HG03571 (cell line): ENCODE data around the gene FRMD4A.

ENCODE experiments used
- ATAC-seq: cut with Tn5 transposase; IDR thresholded peaks from one replicate; pipeline ENCODE4 v1.9.1; 2021; ENCODE audit not compliant: unreplicated experiment

Gene FRMD4A

DNA sequence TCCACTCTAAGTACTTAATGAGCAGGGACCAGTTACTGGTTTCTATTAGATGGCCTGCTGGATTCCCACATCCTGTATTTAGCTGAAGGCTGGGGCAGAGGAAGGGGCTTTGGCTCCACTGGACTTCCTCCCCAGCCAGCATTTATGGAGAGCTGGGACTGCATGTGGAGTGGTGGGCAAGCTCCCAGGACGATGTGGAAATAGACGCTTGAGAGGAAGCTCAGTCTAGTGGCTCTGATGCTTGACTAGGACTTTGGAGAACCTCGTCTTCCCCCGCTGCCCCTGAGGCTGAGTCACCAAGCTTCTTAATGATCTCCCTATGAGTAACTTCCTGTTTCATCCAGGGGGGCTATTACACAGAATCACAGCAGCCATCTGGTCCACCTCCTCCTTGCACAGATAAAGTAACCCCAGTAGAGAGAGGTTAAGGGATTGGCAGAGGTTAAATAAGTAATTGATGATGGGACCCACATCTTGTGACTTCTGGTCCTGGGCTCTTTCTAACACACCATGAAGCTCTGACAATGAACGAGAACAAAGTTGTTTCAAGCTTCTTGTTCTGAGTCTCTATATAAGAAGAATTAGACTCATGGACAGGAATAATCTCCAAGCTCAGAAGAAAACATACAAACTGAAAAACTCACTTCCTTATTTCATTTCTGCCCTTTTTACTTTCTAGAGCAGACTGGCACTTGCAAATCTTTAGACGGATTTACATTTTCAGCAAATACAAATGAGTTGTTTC, 617.7 kb downstream of the FRMD4A start:
- peak; percentile 81 for ATAC-seq

DNA sequence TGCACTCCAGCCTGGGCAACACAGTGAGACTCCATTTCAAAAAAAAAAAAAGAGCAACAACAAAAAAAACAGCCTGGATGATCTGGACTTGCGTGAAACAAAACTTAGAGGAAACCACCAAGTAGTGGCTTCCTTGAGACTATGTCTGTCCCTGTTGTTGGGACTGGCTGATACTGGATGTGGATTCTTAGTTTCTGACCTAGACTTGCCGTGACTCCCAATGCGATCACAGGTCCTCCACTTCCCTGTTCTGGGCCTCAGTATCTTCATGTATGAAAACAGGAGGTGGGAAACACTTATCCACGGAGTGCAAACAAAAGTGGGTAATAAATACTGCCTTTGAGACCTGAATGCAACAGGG, 618.3 kb downstream of the FRMD4A start:
- no peak for ATAC-seq

DNA sequence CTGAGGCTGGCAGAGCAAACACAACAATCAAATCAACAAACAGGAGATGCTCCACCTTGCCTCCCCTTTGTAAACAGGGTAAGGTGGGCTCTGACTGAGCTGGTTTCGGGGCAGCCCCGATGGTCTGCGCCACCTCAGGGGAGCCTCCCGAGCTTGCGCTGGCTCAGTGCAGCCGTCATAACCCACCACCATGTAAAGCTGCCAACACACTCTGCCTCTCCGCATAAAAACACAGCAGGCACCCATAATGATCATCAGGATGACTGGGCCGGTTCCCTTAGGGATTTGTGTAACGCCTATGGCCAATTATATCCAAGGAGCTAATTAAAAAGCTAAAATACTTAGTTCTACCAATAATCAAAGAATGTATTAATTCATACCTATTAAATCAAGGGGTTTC, 619.4 kb downstream of the FRMD4A start:
- no peak for ATAC-seq

DNA sequence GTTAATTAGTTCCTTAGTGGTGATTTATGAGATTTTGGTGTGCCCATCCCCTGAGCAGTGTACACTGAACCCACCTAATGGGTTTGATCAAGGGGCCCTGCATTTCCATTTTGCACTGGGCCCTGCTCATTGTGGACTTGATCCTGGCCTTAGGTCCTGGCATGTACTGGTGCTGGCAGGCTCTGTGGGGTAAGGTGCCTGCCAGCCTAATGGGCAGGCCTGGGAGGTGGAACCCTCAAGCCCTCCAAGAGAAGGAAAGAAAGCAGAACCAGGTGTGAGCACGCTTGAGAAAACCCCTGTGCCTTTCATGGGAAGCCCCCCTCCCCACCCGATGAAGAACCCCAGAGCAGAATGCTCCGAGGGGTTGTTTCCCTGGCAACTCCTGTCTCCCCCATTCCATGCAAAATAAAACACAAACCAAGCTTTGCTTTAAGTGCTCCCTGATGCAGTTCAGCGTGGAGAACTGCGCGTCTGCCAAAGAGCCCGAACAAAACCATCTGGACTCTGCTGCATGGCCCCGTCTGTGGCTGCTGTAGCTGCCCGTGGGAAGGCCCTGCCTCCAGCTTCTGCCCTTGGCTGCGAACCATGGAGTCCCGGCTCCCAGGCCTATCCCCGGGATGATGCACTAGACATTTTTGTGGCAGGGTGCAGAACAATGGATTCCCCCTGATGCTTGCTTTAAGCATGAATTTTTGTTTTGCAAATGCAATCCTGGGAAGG, 620.6 kb downstream of the FRMD4A start:
- ATAC-seq: no peak

DNA sequence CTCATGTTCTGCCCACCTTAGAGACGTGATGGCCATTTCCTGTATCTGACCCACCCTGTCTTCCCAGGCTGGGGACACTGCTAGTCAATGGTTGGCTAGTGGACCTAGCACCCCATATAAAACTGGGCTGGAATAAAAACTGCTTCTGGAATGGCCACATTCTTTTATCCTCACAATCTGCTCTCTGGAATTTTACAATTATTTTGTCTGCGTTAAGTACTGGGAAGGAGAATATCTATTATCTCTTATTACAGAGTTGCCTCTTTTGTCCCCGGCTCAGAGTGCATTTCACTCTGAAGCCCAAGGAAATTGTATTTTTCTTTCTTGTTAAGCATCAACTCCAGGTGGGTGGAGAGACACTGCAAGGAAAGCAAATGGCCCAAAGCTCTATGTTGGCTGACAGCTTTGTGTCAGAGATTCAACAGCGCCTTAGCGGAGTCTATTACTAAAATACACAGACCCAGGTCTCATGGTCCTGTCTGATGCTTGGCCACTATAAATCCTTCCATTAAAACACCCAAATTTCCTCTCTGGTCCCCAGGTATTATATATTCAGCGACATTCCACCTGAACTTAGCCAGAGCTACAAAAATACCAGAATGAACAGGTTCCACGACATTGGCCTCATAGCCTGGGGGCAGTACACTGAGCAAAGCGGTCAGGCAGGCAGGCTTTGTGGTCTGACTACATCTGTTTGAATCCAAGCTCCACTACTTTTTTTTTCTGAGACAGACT, 622.3 kb downstream of the FRMD4A start:
- ATAC-seq: no peak

DNA sequence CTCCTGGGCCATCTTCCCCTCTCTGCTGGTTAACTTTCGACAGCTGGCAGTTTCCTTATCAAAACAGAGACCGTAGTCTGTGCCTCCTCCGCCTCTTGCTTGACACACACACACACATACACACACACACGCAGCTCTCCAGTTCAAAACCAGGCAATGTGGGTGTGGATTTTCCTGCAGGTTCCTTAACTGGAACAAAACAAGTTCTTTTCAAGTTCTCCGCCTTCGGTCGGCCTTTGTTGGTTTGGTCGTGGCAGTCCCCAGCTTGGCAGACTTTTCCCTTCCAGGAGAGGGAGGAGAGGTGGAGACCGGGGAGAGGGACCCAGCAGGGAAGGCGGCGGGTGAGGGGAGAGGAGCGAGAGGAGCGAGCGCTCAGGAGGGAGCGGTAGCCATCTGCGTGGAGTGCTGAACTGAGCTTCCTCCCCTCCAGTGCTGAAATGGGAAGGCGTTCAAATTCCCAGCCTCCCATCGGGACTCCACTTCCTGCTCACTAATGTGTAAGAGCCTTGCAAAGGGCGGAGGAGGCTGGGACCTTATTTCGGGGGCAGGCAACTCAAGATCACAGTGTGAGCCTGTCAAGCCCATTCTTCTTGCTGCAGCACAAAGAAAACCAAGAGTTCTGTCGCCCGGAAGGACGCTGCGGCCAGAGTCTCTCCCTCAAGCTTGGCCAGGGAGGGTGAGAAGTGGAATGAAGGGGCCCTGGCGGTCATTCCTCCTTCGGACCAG, 623.4 kb downstream of the FRMD4A start:
- no peak for ATAC-seq

DNA sequence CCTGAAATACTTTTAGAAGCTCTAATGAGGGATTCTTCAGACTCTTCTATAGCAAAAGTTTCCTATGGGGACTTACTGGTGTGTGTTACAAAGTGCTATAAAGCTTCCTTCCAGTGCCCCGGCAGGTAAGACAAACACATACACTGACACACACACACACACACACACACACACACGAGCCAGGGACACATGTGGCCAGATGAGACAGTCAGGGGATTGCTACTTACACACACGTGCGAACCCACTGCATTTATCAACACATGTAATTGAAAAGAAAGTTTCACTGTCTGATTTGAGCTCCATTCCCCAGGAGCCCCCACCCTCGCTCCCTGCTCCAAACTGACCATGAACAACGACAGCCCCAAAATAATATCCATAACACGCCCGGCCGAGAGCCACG, 624.1 kb downstream of the FRMD4A start:
- ATAC-seq: no peak

DNA sequence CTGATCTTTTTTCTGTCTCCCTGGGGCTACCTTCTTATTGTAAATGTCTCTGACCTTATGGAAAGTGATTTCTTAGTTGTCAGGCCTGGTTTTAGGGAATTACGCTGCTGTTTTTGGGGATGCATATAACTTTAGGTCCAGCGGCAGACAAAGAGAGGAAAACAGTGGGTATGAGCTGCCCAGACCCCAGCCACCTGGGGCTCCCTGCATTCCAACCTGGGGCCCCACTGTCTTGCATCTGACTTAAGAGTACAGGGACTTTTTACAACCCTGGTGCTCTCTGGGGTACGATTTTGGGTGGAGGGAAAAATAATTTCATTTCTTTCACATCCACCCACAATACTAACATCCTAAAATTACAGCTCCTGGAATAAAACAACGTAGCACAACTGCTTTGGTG, 624.5 kb downstream of the FRMD4A start:
- no peak for ATAC-seq

DNA sequence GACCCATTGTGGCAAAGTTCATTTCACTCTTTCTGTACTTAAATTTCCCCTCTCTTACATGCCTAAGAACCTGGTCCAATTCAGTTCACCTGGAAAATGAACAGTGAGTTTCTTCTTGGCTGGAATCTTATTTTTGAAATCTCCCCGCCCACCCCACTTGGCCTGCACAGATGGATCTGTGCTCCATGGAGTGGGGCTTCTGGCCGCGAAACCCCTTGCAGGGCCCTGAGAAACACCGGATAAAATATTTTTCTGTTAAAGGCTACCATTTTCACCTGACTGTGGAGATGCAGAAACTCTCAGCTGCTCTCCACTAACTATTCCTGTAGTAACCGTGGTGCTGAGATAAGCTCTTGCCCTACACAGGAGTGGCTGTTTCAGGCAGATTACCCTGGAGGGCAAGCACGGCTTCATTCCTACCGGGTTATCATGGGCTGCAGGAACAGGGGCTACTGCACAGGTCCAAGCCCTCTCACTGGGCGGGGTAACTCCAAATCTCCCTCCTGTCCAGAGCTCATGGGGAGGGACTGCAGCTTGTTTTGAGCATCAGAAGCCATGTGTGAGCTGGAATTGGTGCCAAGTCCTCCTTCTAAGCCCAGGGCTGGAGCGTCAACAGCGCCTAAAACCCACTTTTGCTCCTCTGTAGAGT, 625.1 kb downstream of the FRMD4A start:
- no peak for ATAC-seq

DNA sequence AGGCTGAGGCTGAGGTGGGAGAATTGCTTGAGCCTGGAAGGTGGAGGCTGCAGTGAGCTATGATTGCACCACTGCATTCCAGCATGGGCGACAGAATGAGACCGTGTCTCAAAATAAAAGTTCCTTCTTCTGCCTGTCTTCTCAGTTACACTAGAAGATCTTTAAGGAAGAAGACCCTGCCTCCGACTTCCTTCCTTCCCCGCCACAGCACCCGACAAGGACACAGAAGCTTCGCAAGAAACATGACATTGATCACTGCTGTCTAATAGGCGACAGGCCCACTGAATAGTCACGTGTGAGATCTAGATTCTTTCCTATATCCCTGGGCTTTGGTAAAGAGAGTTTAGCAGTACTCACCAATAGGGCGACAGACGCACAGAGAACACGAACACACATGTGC, 625.8 kb downstream of the FRMD4A start:
- no peak for ATAC-seq

DNA sequence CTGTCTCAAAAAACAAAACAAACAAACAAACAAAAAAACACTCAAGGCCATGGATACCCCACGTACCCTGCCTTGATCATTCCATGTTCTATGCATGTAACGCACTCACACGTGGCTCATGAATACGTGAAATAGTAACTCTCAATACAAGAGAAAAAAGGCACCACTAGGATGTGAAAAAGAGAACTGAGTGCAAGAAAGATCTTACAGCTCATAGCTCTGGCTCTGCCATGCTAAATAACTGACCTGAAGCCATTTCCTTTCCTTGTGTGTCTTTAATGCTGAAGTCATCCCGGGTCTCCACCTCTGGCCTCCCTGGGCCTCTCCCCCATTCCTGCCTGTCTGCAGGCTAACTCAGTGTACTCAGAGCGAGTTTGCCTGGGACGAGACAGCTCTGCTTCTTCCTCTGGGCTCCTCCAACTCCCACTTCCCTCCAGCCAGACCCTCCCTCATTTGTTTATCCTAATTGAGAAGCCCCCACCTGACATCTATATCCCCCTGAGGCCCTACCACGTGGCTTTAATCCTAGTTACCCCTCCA, 626.7 kb downstream of the FRMD4A start:
- ATAC-seq: no peak

DNA sequence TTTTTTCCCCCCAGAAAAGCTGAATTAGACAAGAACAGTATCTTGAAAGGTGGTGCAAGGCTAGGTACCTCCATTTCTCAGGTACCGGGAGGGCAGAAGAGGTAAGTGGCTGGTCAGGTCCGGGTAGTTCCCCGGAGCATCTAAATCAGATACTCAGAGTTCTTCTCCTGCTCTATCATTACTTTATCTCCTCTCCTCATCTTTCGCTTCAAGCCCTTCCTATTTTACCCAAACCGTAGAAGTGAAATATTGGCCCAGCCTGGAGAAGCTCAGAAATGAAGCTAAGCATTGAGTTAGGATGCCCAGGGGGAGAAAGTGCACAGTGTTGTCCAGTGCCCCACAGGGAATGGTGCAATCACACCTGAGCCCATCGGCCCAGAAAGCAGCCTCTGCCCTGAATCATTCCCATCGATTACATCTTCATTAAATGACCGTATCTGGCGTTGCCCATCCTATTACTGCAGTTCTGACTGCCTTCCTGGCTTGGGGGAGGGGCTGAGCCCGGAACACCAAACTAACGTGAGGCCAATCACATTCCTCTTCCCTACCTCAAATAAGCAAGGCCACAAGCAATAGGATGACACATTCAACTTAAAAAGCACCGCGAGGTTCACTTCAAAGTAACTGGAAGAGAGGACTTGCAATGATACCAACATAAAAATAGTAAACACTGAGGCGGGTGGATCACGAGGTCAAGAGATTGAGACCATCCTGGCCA, 627.5 kb downstream of the FRMD4A start:
- no peak for ATAC-seq

DNA sequence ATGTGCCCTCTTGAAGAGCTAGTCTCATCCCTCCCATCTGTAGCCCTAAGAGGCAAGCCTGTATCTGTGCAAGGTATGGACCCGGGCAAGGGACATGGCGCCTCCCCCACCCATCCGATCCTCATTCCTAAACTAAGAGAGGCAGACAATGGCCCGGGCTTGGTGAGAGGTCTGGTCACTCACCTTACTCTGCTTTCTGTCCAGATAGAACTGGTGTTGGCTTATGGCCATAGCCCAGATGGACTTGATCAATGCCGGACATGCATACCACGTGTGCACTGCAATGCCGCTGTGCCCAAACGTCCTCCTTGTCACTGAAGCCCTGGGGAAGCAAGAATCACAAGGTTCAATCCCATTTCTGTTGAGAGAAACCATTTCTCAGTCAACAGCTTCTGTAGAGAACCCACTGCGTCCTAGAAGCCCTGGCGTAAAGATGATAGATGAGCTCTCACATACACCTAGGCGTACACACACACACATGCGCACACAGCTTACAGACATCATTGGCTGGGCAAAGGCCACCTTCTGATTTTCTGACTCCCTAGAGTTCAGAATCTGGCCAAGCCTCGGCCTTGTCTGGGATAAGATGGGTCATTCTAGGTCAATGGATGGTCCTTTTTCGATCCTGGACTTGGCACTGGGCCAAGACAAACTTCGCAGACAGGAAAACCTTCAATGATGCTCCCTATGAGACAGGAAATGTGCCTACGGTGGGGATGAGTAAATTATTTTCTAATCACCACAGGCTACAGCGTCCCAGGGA, 629.4 kb downstream of the FRMD4A start:
- ATAC-seq: no peak

DNA sequence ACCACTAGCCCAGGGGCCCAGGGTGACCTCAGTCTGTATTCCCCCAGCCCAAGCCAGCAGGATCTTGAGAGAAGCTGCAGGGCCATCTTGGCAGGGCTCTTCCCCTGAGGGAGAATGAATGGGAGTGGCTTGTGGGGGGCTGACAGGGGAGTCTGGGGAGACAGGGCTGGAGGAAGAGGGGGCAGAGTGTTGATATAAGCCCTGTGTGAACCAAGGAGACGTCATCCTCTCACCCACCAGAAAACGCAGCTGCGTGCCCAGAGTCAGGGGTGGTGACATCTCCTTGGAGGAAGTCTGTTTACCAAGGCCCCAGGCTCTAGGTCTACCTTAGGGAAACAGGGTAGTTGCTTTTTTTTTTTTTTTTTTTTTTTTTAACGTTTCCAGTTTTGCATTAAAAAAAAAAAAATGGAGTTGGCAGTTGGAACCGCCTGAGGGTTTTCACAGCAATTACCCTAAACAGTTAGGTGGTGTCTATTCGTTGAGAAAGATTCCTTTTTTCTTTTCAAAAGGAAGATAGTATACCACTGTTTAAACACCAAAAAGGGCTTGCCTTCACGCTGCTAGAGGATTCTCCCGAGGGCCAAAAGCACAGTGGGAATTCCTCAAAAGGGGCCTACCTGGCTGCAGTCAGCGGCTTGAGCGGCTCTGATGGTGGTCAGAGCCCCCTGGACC, 630.1 kb downstream of the FRMD4A start:
- no peak for ATAC-seq

DNA sequence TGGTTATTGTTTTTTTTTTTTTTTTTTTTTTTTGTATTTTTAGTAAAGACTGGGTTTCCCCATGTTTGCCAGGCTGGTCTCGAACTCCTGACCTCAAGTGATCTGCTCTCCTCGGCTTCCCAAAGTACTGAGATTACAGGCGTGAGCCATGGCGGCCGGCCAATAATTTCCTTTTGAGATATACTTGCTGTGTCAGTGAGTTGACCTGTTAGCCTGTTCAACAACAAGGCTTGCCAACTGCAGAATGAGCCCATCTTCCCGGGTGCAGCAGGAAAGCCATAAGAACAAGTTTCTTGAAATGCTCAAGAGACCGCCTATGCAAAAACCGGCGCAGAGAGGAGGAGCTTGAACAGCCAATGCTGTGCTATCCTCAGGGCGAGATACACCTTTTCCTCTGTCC, 631.5 kb downstream of the FRMD4A start:
- ATAC-seq: no peak

DNA sequence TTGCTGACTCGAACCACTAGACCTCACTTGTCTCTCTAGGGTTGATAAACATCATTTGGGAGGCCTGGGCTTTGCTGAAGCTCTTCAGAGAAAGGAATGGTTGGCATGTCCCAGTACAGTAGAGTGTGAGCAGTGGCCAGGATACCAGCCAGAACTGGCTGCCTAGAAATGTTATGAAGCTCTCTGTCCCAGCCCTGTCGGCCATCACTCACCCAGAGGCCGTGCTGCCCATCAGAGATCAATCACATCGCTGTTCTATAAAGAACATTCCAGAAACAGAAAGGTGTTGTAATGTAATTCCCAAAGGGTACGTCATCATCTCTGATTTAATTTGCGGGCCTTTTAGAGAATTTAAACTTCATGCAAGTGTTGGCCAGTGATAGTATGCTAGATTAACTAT, 632.5 kb downstream of the FRMD4A start:
- ATAC-seq: no peak

DNA sequence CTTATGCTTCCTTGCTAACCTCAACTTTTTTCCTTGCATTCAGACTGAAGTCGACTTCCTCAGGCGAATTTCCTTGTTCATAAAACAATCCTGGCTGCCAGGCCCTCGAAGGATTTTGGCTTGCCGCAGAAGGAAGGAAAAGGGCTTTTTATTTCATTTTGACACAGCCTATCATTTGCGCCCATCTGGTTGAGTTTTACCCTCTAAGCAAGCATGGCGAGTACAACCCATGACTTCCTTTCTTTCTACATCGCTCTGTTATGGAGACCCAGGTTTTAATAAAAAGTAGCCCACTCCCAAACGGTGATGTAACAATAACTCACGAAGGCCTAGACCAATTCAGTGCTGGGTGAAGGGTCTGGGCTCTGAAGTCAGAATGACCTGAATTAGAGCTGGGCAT, 634.7 kb downstream of the FRMD4A start:
- ATAC-seq: no peak

DNA sequence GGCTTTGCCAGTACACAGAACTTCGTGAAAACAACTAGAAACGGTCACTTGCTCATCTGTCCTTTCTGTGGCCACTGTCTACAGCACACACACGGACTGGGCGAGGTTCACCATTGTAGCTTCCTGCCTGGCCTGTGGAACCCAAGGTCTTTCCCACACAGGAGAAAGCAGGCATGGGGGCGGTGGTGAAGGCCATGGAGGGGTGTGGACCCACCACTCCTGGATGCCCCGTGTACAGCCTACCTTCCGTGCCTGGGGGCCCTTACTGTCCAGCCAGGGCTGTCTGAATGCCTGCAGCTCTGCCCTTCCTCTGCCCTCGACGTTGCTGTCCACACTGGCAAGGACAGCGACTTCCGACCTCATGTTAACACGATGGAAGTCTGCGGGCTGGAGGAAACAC, 635.1 kb downstream of the FRMD4A start:
- ATAC-seq: no peak
